HG03175 (cell line): ENCODE measurements around the gene ARRDC4.

ENCODE experiments used
- ATAC-seq: cut with Tn5 transposase; IDR thresholded peaks from one replicate; pipeline ENCODE4 v1.9.1; 2021; ENCODE audit warnings: mild to moderate bottlenecking, moderate library complexity; ENCODE audit not compliant: unreplicated experiment

Gene ARRDC4

DNA sequence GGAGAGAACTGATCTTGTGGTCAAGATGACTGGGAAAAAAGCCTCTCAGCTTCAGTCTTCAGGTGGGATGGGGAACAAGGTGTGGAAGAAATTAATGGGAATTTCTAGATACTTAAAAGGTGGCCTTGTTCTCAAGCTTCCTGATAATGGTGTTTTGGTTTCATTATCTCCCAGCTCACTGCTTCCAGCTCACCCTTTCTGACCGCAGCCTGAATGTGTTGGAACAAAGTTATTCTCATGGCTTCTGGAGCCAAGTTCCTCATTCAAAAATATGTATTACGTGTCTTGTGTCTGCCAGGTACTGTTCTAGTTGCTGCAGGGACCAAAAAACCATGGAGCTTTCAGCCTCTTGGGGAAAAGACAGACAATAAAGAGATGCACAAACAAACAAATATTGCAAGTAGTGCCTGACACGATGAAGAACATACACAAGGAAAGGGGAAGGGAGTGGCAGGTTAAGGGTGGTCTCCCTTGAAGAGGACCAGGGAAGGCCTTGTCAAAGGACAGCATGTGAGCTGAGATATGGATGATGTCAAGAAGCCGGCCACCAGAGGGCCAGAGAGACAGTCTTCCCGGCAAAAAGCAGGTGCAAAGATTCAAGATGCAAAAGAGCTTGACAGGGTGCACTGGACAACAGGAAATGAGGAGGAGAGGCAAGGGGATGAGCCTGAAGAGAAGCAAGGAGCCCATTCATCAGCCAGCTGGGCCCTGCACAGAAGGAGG is 35.5 kb downstream of the ARRDC4 start:
- no peak for ATAC-seq

DNA sequence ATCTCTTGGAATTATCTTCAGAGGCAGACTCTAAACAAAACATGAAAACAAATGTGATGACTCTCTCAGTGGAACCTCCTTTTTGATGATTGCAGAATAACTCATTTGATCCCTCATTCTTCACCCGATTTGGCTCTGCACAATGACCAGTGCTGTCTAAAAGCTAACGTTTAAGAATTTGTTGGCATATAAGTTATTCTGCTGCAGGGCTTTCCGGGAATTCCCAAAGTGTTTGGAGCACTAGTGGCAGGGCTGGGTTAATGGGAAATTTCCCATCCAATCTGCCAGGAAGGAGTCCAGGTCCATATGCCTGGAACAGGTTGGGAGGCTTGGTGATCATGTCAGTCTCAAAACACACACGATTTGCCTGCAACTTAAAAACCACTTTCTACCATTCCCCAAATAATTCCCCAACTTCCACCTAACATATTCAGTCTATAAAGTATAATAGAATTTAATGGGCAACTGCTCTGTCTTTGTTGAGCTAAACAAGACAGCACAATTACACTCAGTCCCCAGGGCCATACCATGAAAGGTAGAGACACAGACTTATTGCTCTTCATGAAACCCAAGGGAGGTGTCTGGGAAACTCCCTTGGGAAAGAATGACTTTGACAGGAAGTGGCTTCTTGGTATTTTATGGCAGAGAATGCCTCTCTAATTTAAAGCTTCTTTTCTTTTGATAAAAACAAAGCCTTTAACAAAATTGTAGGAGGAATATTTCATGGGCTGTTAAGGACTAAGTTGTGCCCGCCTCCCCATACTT is 38.0 kb downstream of the ARRDC4 start:
- no peak for ATAC-seq

DNA sequence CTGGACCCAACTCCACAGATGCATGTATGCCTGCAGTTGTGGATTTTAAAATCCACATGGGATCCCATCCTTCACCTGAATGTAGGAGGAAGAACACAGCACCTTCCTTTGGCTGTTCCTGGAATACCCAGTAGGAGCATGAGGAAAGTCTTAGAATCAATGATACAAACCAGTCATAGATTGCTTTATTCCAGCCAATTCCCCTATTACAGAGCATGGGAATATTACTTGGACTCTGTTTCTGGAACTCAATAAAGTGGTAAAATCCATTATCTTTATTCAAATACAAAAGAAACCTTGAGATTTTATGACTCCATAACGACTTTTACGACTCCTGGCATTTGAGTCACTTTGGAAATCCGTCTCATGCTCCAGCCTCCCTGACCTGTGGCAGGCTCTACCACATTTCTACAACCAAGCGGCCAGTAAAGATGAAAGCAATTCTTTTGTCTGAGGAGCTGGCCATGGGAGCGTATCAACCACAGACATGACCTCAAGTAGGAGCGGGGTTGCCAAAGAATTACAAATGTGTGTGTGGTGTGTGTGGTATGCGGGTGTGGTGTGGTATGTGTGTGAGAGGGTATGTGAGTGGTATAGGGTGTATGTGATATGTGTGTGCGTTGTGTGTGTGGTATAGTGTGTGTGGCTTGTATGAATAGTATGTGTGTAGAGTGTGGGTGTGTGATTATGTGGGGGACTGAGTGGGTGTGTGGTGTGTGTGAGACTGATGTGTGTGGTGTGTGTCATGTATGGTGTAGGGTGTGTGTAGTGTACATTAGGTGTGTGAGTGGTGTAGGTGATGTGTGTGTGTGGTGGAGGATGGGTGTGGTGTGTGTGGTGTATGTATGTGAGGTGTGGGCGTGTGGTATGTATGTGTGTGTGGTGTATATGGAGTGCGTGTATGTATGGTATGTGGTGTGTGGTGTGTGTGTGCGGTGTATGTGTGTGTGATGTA is 40.0 kb downstream of the ARRDC4 start:
- ATAC-seq, result no peak

DNA sequence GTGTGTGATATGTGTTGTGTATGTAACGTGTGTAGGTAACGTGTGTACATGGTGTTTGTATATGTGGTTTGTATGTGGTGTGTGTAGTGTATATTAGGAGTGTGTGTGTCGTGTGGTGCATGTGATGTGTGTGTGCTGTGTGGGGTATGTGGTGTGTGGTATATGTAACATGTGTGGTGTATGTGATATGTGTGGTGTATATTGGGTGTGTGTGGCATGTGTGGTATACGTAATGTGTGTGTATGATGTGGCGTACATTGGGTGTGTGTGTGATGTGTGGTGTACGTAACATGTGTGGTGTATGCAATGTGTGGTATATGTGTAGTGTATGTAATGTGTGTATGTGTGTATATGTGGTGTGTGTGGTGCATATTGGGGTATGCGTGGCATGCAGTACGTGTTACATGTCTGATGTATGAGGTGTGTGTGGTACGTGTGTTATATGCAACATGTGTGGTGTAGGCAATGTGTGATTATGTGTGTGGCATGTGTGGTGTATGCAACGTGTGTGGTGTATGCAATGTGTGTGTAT is 41.2 kb downstream of the ARRDC4 start:
- no peak for ATAC-seq

DNA sequence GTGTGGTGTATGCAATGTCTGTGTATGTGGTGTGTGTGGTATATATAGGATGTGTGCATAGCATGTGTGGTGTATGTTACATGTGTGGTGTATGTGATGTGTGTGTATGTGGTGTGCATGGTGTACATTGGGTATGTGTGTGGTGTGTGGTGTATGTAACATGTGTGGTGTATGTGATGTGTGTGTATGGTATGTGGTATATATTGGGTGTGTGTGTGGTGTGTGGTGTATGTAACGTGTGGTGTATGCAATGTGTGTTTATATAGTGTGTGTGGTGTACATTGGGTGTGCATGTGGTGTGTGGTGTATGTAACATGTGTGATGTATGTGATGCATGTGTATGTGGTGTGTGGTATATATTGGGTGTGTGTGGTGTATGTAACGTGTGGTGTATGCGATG is 41.9 kb downstream of the ARRDC4 start:
- ATAC-seq, result no peak

DNA sequence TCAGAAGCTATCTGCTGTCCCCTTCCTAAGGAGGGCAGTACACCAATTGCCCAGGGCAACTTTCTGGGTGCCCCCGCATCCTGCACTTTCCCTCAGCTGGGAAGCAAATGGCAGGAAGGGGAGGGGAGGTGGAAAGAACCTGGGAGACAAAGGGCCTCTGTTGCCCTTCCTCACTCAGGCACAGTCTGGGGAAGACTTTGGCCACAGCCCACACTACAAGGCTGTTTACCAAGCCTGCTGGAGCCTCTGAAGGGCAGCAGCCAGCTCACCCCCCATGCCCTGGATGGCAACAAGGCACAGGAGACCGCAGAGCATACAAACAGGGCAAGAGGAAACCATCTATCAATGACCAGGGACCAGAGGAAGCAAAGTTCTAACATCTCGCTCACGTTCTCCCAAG is 42.4 kb downstream of the ARRDC4 start:
- no peak for ATAC-seq

DNA sequence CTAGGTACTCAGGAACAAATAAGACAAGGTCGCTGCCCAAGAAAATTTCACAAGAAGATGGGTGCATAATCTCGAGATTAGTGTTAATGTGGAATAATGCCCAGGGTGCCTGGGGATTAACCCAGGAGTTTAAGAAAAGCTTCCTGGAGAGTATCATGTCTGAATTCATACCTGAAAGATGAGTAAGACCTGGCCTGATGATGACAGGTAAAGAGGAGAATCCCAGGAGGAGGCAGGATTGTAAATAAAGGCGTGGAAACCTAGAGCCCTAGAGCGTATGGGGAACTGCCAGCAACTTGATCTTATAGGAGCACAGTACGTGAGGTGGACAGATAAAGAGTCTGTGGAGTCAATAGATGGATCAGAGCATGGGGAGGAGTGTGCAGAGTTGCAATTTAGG is 43.0 kb downstream of the ARRDC4 start:
- no peak for ATAC-seq

DNA sequence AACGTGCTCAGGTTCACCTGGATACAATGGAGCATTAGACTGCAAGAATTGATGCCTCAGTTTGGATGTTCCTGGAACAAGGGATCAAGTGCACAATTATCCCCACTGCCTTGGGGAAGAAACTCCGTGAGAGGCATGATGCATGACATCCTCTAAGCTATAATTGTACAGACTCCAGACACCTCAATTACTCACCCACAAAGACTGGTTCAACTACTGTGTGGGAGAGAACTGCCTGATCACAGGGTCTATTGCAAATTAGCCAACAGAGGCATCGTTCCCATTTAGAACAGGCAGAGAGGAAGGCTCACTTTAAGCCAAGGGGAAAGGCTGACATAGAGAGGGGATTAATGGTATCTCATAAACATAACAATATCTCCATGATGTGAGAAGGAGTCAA is 43.5 kb downstream of the ARRDC4 start:
- ATAC-seq, result no peak

DNA sequence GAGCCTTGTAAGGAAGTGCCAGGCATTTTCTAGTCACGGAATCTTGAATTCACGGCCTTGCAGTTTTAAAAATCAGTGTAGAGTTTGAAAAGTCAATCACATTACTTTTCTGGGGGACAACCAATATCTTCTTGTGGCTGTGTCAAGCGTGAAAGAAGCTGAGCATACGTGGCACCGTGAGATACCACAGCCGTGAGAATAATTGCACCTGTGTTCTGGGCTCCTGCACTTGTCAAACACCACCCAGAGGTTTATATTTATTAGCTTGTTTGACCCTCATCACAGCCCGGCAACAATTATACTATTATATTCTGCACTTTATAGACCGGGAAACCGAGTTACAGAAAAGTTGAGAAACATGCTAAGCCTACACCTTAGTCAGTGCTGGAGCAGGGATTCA is 45.2 kb downstream of the ARRDC4 start:
- ATAC-seq, result no peak

DNA sequence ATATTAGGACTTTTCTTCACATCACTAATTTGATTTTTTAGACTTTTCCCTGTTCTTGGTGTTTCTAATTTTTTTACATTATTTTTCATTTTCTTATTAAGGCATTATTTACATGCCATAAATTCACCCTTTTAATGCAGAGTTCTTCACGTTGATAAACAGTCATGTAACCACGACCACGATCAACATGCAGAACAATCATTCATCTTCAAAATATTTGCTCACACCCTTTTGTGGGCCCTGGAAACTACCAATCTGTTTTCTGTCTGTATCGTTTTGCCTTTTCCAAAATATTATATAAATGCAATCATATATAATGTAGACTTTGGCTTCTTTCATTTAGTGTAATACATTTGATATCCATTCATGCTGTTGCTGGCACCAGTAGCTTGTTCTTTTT is 48.7 kb downstream of the ARRDC4 start:
- ATAC-seq, result no peak

DNA sequence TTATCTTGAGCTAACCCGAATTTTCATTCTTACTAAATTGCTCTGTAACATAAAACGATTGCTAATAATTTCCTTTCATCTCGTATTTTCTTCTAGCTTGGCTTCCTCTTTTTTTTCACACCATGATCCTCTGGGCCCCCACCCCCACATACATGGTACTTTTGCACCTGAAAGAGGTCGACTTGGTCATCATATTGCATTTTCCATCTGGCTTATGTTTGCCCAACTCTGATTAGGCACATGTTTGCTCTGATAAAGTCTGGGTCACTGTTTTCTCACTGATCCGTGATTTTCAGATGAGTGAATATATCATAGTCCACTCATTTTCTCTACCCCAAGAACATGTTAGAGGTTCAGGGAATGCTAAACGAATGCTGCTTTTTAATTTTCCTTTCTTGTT is 49.5 kb downstream of the ARRDC4 start:
- ATAC-seq, result no peak

DNA sequence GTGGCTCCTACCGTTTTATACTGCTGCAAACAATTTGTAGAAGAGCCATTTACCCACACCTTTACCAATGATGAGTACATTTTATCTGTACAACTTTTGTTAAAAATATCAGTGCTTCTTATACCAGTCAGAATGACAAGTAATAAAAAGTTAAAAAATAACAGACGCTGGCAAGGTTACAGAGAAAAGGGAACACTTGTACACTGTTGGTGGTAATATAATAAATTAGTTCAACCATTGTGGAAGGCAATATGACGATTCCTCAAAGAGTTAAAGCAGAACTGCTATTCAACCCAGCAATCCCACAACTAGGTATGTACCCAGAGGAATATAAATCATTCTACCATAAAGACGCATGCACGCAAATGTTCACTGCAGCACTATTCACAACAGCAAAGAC is 51.9 kb downstream of the ARRDC4 start:
- ATAC-seq, result no peak

DNA sequence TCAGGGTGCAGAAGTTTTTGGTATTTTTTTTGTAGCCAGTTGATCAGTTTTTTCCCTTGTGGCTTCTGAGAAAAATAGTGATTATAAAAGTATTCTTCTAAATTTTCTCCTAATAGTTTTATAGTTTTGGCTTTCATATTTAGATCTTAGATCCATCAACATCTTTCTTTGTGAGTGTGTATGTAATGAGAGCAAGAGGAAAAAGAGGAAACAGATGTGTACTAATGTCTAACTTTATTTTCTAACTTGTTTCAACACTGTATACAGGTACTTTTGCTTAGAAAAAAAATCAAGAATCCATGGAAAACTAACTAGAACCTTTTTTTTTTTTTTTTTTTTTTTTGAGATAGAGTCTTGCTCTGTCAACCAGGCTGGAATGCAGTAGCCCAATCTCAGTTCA is 53.1 kb downstream of the ARRDC4 start:
- ATAC-seq, result no peak

DNA sequence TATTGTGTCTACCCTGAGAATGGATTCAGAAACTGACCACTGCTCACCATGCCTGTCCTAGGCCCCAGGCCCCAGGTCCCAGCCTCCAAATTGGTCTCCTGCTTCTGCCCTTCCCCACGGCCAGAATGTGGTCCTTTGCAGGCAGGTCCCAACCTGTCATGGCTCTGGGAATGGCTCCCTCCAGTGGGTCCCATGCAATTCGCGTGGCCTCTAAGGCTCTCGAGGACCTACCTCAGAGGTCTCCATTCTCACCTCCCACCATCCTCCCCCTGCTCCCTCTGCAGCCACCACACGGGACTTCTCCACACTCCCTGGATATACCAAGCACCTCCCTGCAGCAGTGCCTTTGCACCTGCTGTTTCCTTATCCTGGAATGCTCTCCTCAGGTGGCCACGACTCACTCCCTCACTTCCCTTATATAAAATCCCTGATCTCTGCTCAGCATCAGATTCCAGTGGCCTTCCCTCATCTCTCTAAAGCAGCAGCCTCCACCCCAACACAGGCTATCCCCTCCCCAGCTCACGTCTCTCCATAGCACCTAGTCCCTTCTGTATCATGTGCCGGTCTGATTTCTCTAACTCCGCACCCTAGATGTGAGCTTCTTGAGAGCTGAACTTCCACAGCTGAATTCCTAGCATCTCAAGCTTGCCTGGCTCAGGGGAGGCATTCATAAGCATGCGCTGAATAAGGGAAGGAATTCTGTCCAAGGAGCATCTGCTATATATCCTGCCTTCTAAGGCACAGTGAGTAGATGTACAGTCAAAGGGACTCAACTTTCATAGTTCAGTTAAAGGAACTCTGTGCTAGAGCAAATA is 56.9 kb downstream of the ARRDC4 start:
- ATAC-seq, result no peak

DNA sequence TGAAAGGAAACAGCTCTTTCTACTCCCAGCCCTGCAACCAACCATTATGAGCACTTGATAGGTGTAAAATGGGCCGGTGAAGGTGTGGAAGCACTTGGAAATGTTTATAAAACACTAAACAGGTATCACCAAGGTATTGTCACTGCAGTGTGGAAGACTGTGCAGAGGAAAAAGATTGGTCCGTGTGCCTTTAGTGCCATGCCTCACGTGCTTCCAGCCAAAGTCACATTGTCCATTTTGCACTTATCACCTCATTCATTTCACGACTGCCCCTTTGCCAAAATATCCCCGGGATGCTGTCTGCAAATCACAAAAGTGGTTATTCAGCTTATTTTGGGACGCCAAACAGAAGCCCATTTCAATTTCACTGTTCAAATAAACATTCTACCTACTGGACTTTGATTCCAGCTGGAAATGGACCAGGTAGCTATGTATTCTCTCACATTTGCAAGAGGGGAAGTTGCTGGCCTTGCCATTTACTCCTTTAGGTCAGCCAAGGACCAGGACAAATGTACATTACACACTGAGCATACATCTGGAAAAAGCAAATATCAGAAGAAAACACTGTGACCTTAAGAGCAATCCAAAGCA is 58.4 kb downstream of the ARRDC4 start:
- no peak for ATAC-seq
